HCT116 (cell line): Measurements from ENCODE around the gene MAPRE2. TPM values are rescaled to one million over a fixed set of nuclear protein-coding genes. Genes with fewer than 3 reads are reported as not detected.

ENCODE experiments used
- ATAC-seq: fragments of 200-7000 bp; cut with Tn5 transposase; 2 replicates; pipeline ENCODE4 v1.9.1; 2020; ENCODE audit warnings: mild to moderate bottlenecking, moderate library complexity
- BruUV-seq: library from RNA; stranded (reverse); fragments of 400-500 nt; replicated peaks from 2 replicates; lab custom pipeline; 2021; lab: Mats Ljungman, UMichigan
- CTCF ChIA-PET: fragments of 300-600 bp; sonication (Branson Sonifier 250); formaldehyde crosslinking; loops from one replicate; lab custom pipeline; 2021; ENCODE audit warnings: antibody characterized with exemption; lab: Charles Lee
- POLR2A ChIA-PET: fragments of 300-600, 350-600 bp; sonication (Branson Sonifier 250); formaldehyde crosslinking; loops from one replicate; lab custom pipeline; 2021; ENCODE audit warnings: antibody characterized with exemption; lab: Charles Lee
- RAD21 ChIA-PET, 2 experiments: fragments of 300-600 bp; sonication (Branson Sonifier 250); formaldehyde crosslinking; loops; one replicate each; lab custom pipeline; 2023; ENCODE audit warnings: low total read pairs in 2 of 2; ENCODE audit not compliant: uncharacterized antibody in 2 of 2, unreplicated experiment in 2 of 2, low non-redundant PET in 1 of 2; lab: Charles Lee
- DNase-seq: peaks from one replicate; pipeline ENCODE4 v3.0.0-alpha.2; 2010; ENCODE audit warnings: low read depth, low spot score
- H2AFZ ChIP-seq: fragments of 200-600 bp; shearing (Covaris generic), sonication (generic); 2 replicates; pipeline ENCODE4 v1.6.1; 2017; ENCODE audit warnings: low read depth, mixed run types, mixed read lengths, antibody characterized with exemption, low read length; ENCODE audit not compliant: poor library complexity, severe bottlenecking
- H3K27ac ChIP-seq: 2 replicates; pipeline ENCODE4 v1.5.1; 2012; ENCODE audit warnings: low read depth, low read length
- H3K27me3 ChIP-seq: fragments of 200-600 bp; sonication (generic); 2 replicates; pipeline ENCODE4 v1.6.1; 2016; ENCODE audit warnings: mixed run types, low read length, mixed read lengths; ENCODE audit not compliant: insufficient read depth
- H3K36me3 ChIP-seq, 2 experiments: fragments of 200-500 bp in 1 of 2; fragments of 200-600 bp in 1 of 2; sonication (Bioruptor generic) in 1 of 2; sonication (generic) in 1 of 2; 2 replicates each; pipeline versions ENCODE4 v1.5.1 to v1.6.1; 2014 to 2016; ENCODE audit warnings: low read length in 2 of 2, inconsistent platforms in 1 of 2, mixed read lengths in 1 of 2, mixed run types in 1 of 2; ENCODE audit not compliant: insufficient read depth in 2 of 2, control insufficient read depth in 1 of 2
- H3K4me1 ChIP-seq, 2 experiments: fragments of 200-600 bp in 1 of 2; sonication (generic) in 1 of 2; 2 replicates each; pipeline versions ENCODE4 v1.5.1 to v1.6.1; 2012 to 2017; ENCODE audit warnings: low read length in 2 of 2, inconsistent platforms in 1 of 2, mild to moderate bottlenecking in 1 of 2, mixed read lengths in 1 of 2, mixed run types in 1 of 2, moderate library complexity in 1 of 2; ENCODE audit not compliant: insufficient read depth in 2 of 2, control insufficient read depth in 1 of 2
- H3K4me2 ChIP-seq: fragments of 200-600 bp; sonication (generic); 2 replicates; pipeline ENCODE4 v1.6.1; 2017; ENCODE audit warnings: mixed run types, low read length, mixed read lengths
- H3K4me3 ChIP-seq, 2 experiments: fragments of 200-600 bp in 1 of 2; sonication (generic) in 1 of 2; replicated peaks in 1 of 2; 2 replicates each; pipeline ENCODE4 v1.5.1; 2011 to 2016; ENCODE audit warnings: low read length in 2 of 2, control low read depth in 1 of 2, low read depth in 1 of 2, mild to moderate bottlenecking in 1 of 2, mixed read lengths in 1 of 2, mixed run types in 1 of 2
- H3K79me2 ChIP-seq: fragments of 200-600 bp; sonication (generic); 2 replicates; pipeline ENCODE4 v1.6.1; 2017; ENCODE audit warnings: mild to moderate bottlenecking, mixed run types, low read length, moderate library complexity, mixed read lengths; ENCODE audit not compliant: insufficient read depth
- H3K9ac ChIP-seq: fragments of 200-600 bp; sonication (generic); 2 replicates; pipeline ENCODE4 v1.6.1; 2016; ENCODE audit warnings: low read length, mixed read lengths
- H3K9me2 ChIP-seq: fragments of 200-600 bp; sonication (generic), shearing (Covaris generic); 2 replicates; pipeline ENCODE4 v1.6.1; 2017; ENCODE audit warnings: mixed run types, mild to moderate bottlenecking, moderate library complexity; ENCODE audit not compliant: insufficient read depth
- H3K9me3 ChIP-seq, 2 experiments: fragments of 200-500 bp in 1 of 2; fragments of 200-600 bp in 1 of 2; sonication (Bioruptor generic) in 1 of 2; sonication (generic) in 1 of 2; 2 replicates each; pipeline ENCODE4 v1.6.1; 2014 to 2017; ENCODE audit warnings: low read length in 2 of 2, mixed read lengths in 2 of 2, inconsistent platforms in 1 of 2, low read depth in 1 of 2, mild to moderate bottlenecking in 1 of 2, mixed run types in 1 of 2, moderate library complexity in 1 of 2; ENCODE audit not compliant: control insufficient read depth in 1 of 2, insufficient read depth in 1 of 2
- H4K20me1 ChIP-seq: fragments of 200-600 bp; sonication (generic), shearing (Covaris generic); 2 replicates; pipeline ENCODE4 v1.6.1; 2017; ENCODE audit warnings: mixed run types, mild to moderate bottlenecking, moderate library complexity; ENCODE audit not compliant: insufficient read depth
- CBX3 ChIP-seq: IDR thresholded peaks from 2 replicates; pipeline ENCODE4 v1.6.1; 2012; ENCODE audit warnings: low read depth
- CEBPB ChIP-seq: IDR thresholded peaks from 2 replicates; pipeline ENCODE4 v1.6.1; 2012; ENCODE audit warnings: low read depth
- CTCF ChIP-seq, 3 experiments: fragments of 200-600 bp in 1 of 3; sonication (generic) in 1 of 3; IDR thresholded peaks in 2 of 3; conservative IDR thresholded peaks in 1 of 3; 2 replicates each; pipeline ENCODE4 v1.5.1; 2012 to 2017; ENCODE audit warnings: low read depth in 2 of 3, low read length in 2 of 3, antibody characterized with exemption in 1 of 3, borderline replicate concordance in 1 of 3, control low read depth in 1 of 3, mild to moderate bottlenecking in 1 of 3, mixed read lengths in 1 of 3, mixed run types in 1 of 3, moderate library complexity in 1 of 3; ENCODE audit not compliant: insufficient read depth in 1 of 3
- EGR1 ChIP-seq: IDR thresholded peaks from 2 replicates; pipeline ENCODE4 v1.6.1; 2012; ENCODE audit warnings: low read depth
- ELF1 ChIP-seq: IDR thresholded peaks from 2 replicates; pipeline ENCODE4 v1.6.1; 2012; ENCODE audit warnings: low read depth, borderline replicate concordance
- EZH2 ChIP-seq: fragments of 200-600 bp; sonication (generic); IDR thresholded peaks from 2 replicates; pipeline ENCODE4 v1.6.1; 2017; ENCODE audit warnings: antibody characterized with exemption, mixed run types
- EZH2phosphoT487 ChIP-seq: fragments of 200-600 bp; IDR thresholded peaks from 2 replicates; pipeline ENCODE4 v1.6.1; 2018; ENCODE audit warnings: antibody characterized with exemption, borderline replicate concordance
- FOSL1 ChIP-seq: IDR thresholded peaks from 2 replicates; pipeline ENCODE4 v1.6.1; 2012; ENCODE audit warnings: low read depth
- JUND ChIP-seq: IDR thresholded peaks from 2 replicates; pipeline ENCODE4 v1.6.1; 2012
- POLR2A ChIP-seq: IDR thresholded peaks from 2 replicates; pipeline ENCODE4 v1.7.0; 2011; ENCODE audit warnings: borderline replicate concordance; ENCODE audit not compliant: insufficient read depth, insufficient read length; ENCODE audit errors: extremely low read depth
- POLR2AphosphoS5 ChIP-seq: IDR thresholded peaks from 2 replicates; pipeline ENCODE4 v1.6.1; 2011; ENCODE audit warnings: mild to moderate bottlenecking, low read depth, low read length, moderate library complexity
- RAD21 ChIP-seq: IDR thresholded peaks from 2 replicates; pipeline ENCODE4 v1.6.1; 2012; ENCODE audit warnings: low read depth, mild to moderate bottlenecking
- ZFX ChIP-seq: fragments of 450-650 bp; IDR thresholded peaks from 2 replicates; pipeline ENCODE4 v1.6.1; 2017
- ZNF274 ChIP-seq: fragments of 200-500 bp; sonication (Bioruptor generic); IDR thresholded peaks from 2 replicates; pipeline ENCODE4 v1.6.1; 2014; ENCODE audit warnings: mild to moderate bottlenecking, low read depth, low read length, inconsistent platforms
- intact Hi-C: fragments of 100-400 bp; cut with micrococcal nuclease; formaldehyde crosslinking; loops from 2 replicates; pipeline ENCODE4 v1.10.0; 2022
- total RNA-seq: library from RNA; stranded (reverse); gene quantifications from one replicate; pipeline ENCODE4 v1.2.1, GENCODE V29; 2021; ENCODE audit not compliant: unreplicated experiment
- TF ChIP-seq, protein P1 (sequence below): IDR thresholded peaks from 2 replicates; pipeline ENCODE4 v1.6.1; 2011; ENCODE audit warnings: mild to moderate bottlenecking, low read length, moderate library complexity; ENCODE audit not compliant: insufficient replicate concordance; ENCODE audit errors: extremely low read depth
- TF ChIP-seq, protein P2 (sequence below): IDR thresholded peaks from 2 replicates; pipeline ENCODE4 v1.6.1; 2012
- TF ChIP-seq, protein P3 (sequence below): IDR thresholded peaks from 2 replicates; pipeline ENCODE4 v1.6.1; 2012

Gene MAPRE2
- total RNA-seq, 1 experiment from 2014 or later = 17.2 TPM

DNA sequence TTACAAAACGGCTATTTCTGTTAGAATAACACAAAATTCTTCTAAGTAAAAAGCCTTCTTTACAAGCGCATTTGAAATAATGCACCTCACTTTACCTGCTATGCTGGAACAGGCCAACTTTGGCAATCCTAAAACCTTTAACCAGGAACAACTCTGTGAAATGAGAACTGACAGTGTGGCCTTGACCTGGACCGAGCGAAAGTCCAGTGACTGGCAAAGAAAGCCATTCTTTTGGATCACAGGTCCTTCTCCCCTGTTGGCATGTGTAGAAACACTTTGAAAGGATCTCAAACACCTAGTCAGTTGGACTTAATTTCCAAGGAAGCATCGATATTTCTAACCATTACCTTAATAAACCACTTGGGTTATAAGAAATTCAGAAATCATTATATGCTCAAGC, 21.2 kb downstream of the MAPRE2 start:
- Histone ChIP-seq H3K27ac (no peak overlapping the region), H3K27me3 (no peaks in the 10 kb centered on the region), H3K9ac (no peak overlapping the region), H4K20me1 (no peaks in the 10 kb centered on the region), H3K4me1 (no peaks in the 10 kb centered on the region), H3K36me3 (no peaks in the 10 kb centered on the region), H3K4me2 (no peak overlapping the region), H3K9me2 (no peaks in the 10 kb centered on the region), H2AFZ (no peak overlapping the region), H3K9me3 (no peaks in the 10 kb centered on the region)
- ChIA-PET POLR2A (no interaction called here), RAD21 (no interaction called here), CTCF (no interaction called here)
- ATAC-seq (no peak), DNase-seq (no peak)
- BruUV-seq = no TSS peak
- intact Hi-C loops = no loop called here
- no peak for TF ChIP-seq ZFX
- TF ChIP-seq, protein P1, sequence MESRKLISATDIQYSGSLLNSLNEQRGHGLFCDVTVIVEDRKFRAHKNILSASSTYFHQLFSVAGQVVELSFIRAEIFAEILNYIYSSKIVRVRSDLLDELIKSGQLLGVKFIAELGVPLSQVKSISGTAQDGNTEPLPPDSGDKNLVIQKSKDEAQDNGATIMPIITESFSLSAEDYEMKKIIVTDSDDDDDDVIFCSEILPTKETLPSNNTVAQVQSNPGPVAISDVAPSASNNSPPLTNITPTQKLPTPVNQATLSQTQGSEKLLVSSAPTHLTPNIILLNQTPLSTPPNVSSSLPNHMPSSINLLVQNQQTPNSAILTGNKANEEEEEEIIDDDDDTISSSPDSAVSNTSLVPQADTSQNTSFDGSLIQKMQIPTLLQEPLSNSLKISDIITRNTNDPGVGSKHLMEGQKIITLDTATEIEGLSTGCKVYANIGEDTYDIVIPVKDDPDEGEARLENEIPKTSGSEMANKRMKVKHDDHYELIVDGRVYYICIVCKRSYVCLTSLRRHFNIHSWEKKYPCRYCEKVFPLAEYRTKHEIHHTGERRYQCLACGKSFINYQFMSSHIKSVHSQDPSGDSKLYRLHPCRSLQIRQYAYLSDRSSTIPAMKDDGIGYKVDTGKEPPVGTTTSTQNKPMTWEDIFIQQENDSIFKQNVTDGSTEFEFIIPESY = no peak
- no peak for TF ChIP-seq JUND
- no peak for TF ChIP-seq POLR2A
- no peak for TF ChIP-seq ELF1
- TF ChIP-seq FOSL1 = no peak
- TF ChIP-seq EGR1 = no peak
- TF ChIP-seq CBX3 = no peak
- TF ChIP-seq, protein P2, sequence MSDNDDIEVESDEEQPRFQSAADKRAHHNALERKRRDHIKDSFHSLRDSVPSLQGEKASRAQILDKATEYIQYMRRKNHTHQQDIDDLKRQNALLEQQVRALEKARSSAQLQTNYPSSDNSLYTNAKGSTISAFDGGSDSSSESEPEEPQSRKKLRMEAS = no peak
- no peak for TF ChIP-seq EZH2phosphoT487
- no peak for TF ChIP-seq CEBPB
- no peak for TF ChIP-seq POLR2AphosphoS5
- TF ChIP-seq RAD21 = no peak
- TF ChIP-seq ZNF274 = no peak
- no peak for TF ChIP-seq EZH2
- TF ChIP-seq, protein P3, sequence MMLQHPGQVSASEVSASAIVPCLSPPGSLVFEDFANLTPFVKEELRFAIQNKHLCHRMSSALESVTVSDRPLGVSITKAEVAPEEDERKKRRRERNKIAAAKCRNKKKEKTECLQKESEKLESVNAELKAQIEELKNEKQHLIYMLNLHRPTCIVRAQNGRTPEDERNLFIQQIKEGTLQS = no peak
- no peak for TF ChIP-seq CTCF (IDR thresholded peaks at IDR 0.05 in 2 of 3, conservative IDR thresholded peaks at IDR 0.05 in 1 of 3; ENCODE audit: borderline replicate concordance in 1 of 3, insufficient read depth in 1 of 3, low read depth in 2 of 3, low read length in 2 of 3)
- TF ChIP-seq, all 23 proteins: peak for 0
- Histone ChIP-seq H3K4me3 (no peak overlapping the region), H3K79me2 (no peaks in the 10 kb centered on the region)
